KMS-11 (cell line): Measurements from ENCODE around the gene FBXL19.

Experiments
- H2AFZ ChIP-seq: fragments of 200-600 bp; sonication (generic); 2 replicates; pipeline ENCODE4 v1.6.1; 2016; ENCODE audit warnings: antibody characterized with exemption, mixed run types, low read depth
- H3K27ac ChIP-seq: fragments of 200-600 bp; sonication (generic); 2 replicates; pipeline ENCODE4 v1.6.1; 2016; ENCODE audit warnings: mild to moderate bottlenecking, mixed run types
- H3K27me3 ChIP-seq: fragments of 200-600 bp; sonication (generic); 2 replicates; pipeline ENCODE4 v1.6.1; 2017; ENCODE audit warnings: mild to moderate bottlenecking, low read depth, mixed run types, moderate library complexity; ENCODE audit not compliant: insufficient read depth
- H3K36me3 ChIP-seq: fragments of 200-600 bp; sonication (generic); 2 replicates; pipeline ENCODE4 v1.6.1; 2017; ENCODE audit warnings: mild to moderate bottlenecking, mixed run types; ENCODE audit not compliant: insufficient read depth
- H3K4me1 ChIP-seq: fragments of 200-600 bp; sonication (generic); 2 replicates; pipeline ENCODE4 v1.6.1; 2016; ENCODE audit warnings: mild to moderate bottlenecking, low read depth, mixed run types; ENCODE audit not compliant: poor library complexity, severe bottlenecking
- H3K4me2 ChIP-seq: fragments of 200-600 bp; sonication (generic); 2 replicates; pipeline ENCODE4 v1.7.0; 2016; ENCODE audit warnings: mild to moderate bottlenecking, mixed run types
- H3K4me3 ChIP-seq: fragments of 200-600 bp; sonication (generic); IDR thresholded peaks from 2 replicates; pipeline ENCODE4 v1.6.1; 2017; ENCODE audit warnings: low read depth, low read length, mixed read lengths; ENCODE audit not compliant: insufficient read depth
- H3K79me2 ChIP-seq: fragments of 200-600 bp; sonication (generic); 2 replicates; pipeline ENCODE4 v1.6.1; 2016; ENCODE audit warnings: low read depth, mixed run types; ENCODE audit not compliant: insufficient read depth
- H3K9ac ChIP-seq: fragments of 200-600 bp; sonication (generic); 2 replicates; pipeline ENCODE4 v1.6.1; 2016; ENCODE audit warnings: mild to moderate bottlenecking, mixed run types
- H4K20me1 ChIP-seq: fragments of 200-600 bp; sonication (generic); 2 replicates; pipeline ENCODE4 v1.6.1; 2016; ENCODE audit warnings: mild to moderate bottlenecking, mixed run types; ENCODE audit not compliant: insufficient read depth
- CTCF ChIP-seq: fragments of 200-600 bp; sonication (generic); conservative IDR thresholded peaks from 2 replicates; pipeline ENCODE4 v1.6.1; 2017; ENCODE audit warnings: low read depth, mild to moderate bottlenecking, antibody characterized with exemption, low read length, moderate library complexity, mixed read lengths

Gene FBXL19

GRCh38 chr16:30914830-30915229, 8.5 kb upstream of the FBXL19 start:
- Histone ChIP-seq H3K9ac (no peak overlapping the region), H2AFZ (no peak overlapping the region), H3K4me1 (no peaks in the 10 kb centered on the region), H3K27ac (no peak overlapping the region), H3K4me2 (no peak overlapping the region), H3K36me3 (no peaks in the 10 kb centered on the region), H3K79me2 (no peaks in the 10 kb centered on the region), H3K4me3 (no peak overlapping the region), H4K20me1 (no peaks in the 10 kb centered on the region), H3K27me3 (no peaks in the 10 kb centered on the region)
- TF ChIP-seq CTCF = no peak

- TF ChIP-seq CTCF = no peak
- no peak overlapping the region for H3K9ac ChIP-seq
- H3K4me1 ChIP-seq = peaks cover 3% of the 10 kb centered on the region
Measured at GRCh38 chr16:30918614-30919013, 4.8 kb upstream of the FBXL19 start.

GRCh38 chr16:30920891-30921290, 2.5 kb upstream of the FBXL19 start:
- no peak overlapping the region for H3K27ac ChIP-seq
- H2AFZ ChIP-seq = no peak overlapping the region
- no peak for TF ChIP-seq CTCF

More at GRCh38 chr16:30918614-30919013, 4.8 kb upstream of the FBXL19 start:
- no peaks in the 10 kb centered on the region for H3K27me3 ChIP-seq
- no peaks in the 10 kb centered on the region for H4K20me1 ChIP-seq
- no peak overlapping the region for H3K4me3 ChIP-seq
- H3K4me2 ChIP-seq = no peak overlapping the region
- H3K36me3 ChIP-seq = no peaks in the 10 kb centered on the region
- no peak overlapping the region for H3K27ac ChIP-seq
- no peak overlapping the region for H2AFZ ChIP-seq
- H3K79me2 ChIP-seq = no peaks in the 10 kb centered on the region

GRCh38 chr16:30921459-30921747, 2.0 kb upstream of the FBXL19 start:
- no peaks in the 10 kb centered on the region for H3K36me3 ChIP-seq
- H3K27ac ChIP-seq = no peak overlapping the region
- TF ChIP-seq CTCF = no peak
- H3K27me3 ChIP-seq = no peaks in the 10 kb centered on the region
- H3K4me1 ChIP-seq = peaks cover 3% of the 10 kb centered on the region
- peak overlapping the region; percentile 61 for H2AFZ ChIP-seq
- no peak overlapping the region for H3K4me3 ChIP-seq
- H4K20me1 ChIP-seq = no peaks in the 10 kb centered on the region
- no peak overlapping the region for H3K9ac ChIP-seq
- H3K79me2 ChIP-seq = no peaks in the 10 kb centered on the region
- H3K4me2 ChIP-seq = peak overlapping the region; percentile 59

More at GRCh38 chr16:30920891-30921290, 2.5 kb upstream of the FBXL19 start:
- no peaks in the 10 kb centered on the region for H3K27me3 ChIP-seq
- H3K4me1 ChIP-seq = peaks cover 3% of the 10 kb centered on the region
- H3K4me2 ChIP-seq = peak overlapping the region; percentile 59; the same call in 1 of the 2 replicates
- H3K79me2 ChIP-seq = no peaks in the 10 kb centered on the region
- H3K9ac ChIP-seq = no peak overlapping the region
- H4K20me1 ChIP-seq = no peaks in the 10 kb centered on the region
- no peak overlapping the region for H3K4me3 ChIP-seq
- no peaks in the 10 kb centered on the region for H3K36me3 ChIP-seq
